Kidney (tissue), 14 donors: ENCODE results near the gene CMSS1. TPM values are rescaled to one million over a fixed set of nuclear protein-coding genes. Genes with fewer than 3 reads are reported as not detected.

ENCODE experiments used
- DNase-seq, 5 donors: peaks; one replicate each; pipeline ENCODE4 v3.0.0-alpha.2; 2013 to 2020
- FAIRE-seq: peaks from 2 replicates; lab custom pipeline; 2012; peaks lifted over from hg19 to GRCh38; lab: Jason Lieb, UNC
- H3K27ac ChIP-seq, 2 donors: one replicate each; pipeline ENCODE4 v1.7.0; 2013; ENCODE audit warnings: low read depth in 2 of 2, low read length in 2 of 2, inconsistent platforms in 1 of 2
- H3K27me3 ChIP-seq: one replicate; pipeline ENCODE4 v1.7.1; 2013; ENCODE audit warnings: low read length, inconsistent platforms; ENCODE audit not compliant: control insufficient read depth, insufficient read depth
- H3K36me3 ChIP-seq, 3 donors: one replicate each; pipeline versions ENCODE4 v1.7.0 to v1.7.1; 2013; ENCODE audit warnings: low read length in 3 of 3, control low read depth in 1 of 3, inconsistent platforms in 1 of 3; ENCODE audit not compliant: insufficient read depth in 3 of 3, control insufficient read depth in 2 of 3
- H3K4me1 ChIP-seq, 3 donors: one replicate each; pipeline versions ENCODE4 v1.7.0 to v1.7.1; 2013; ENCODE audit warnings: low read length in 3 of 3, inconsistent platforms in 1 of 3, low read depth in 1 of 3; ENCODE audit not compliant: control insufficient read depth in 2 of 3, insufficient read depth in 2 of 3
- H3K4me3 ChIP-seq, 3 donors: one replicate each; pipeline versions ENCODE4 v1.7.0 to v1.8.1; 2013; ENCODE audit warnings: low read length in 3 of 3, control low read depth in 1 of 3, inconsistent platforms in 1 of 3
- H3K9ac ChIP-seq, 3 donors: one replicate each; pipeline versions ENCODE4 v1.7.0 to v1.7.1; 2013; ENCODE audit warnings: low read length in 3 of 3, control low read depth in 1 of 3, inconsistent platforms in 1 of 3
- H3K9me3 ChIP-seq, 3 donors: one replicate each; pipeline versions ENCODE4 v1.7.0 to v1.7.1; 2013; ENCODE audit warnings: low read length in 3 of 3, control low read depth in 1 of 3, inconsistent platforms in 1 of 3; ENCODE audit not compliant: control insufficient read depth in 2 of 3, insufficient read depth in 1 of 3
- CTCF ChIP-seq: IDR thresholded peaks from 3 replicates; pipeline ENCODE4 v1.5.1; 2012; ENCODE audit warnings: mild to moderate bottlenecking, moderate library complexity, borderline replicate concordance; ENCODE audit not compliant: insufficient read depth; ENCODE audit errors: extremely low read depth
- intact Hi-C: fragments of 100-400 bp; cut with DNase I; formaldehyde crosslinking; loops from one replicate; pipeline ENCODE4 v1.11.1; 2022
- polyA plus RNA-seq: library from polyadenylated mRNA; stranded (reverse); fragments of 350-450 nt; fragmentation: Illumina TruSeq; extraction: RNeasy Lipid Tissue Mini Kit (QIAGEN cat#74804); gene quantifications from one replicate; pipeline ENCODE4 v1.2.3, GENCODE V29; 2014; ENCODE audit warnings: low read depth, low replicate concordance; ENCODE audit not compliant: insufficient read depth
- total RNA-seq: library from RNA; stranded (reverse); fragmentation: NEBNext Ultra II Directional; extraction: Animal tissue kit (Norgen Biotek cat#: 25700); gene quantifications from one replicate; pipeline ENCODE4 v1.2.1, GENCODE V29; 2021
- donor health status: control.
- donor health status: control.
- donor health status: control.
- donor health status: control.
- donor health status: control.
- donor health status: DM: yes; HTN: yes; CAD: no.
- donor health status: Normal renal cell carcinoma (clear cell type).

CMSS1 gene
- total and polyA plus RNA-seq, 2 donors from 2014 or later, result 26.4 to 27.0 TPM

- Histone ChIP-seq H3K27ac (no peak overlapping the region), H3K9ac (no peak overlapping the region), H3K27me3 (no peaks in the 10 kb centered on the region), H3K9me3 (peaks cover 0 to 3% (median 0%) of the 10 kb centered on the region in 3 donors), H3K4me3 (no peak overlapping the region), H3K4me1 (peaks cover 0 to 5% (median 0%) of the 10 kb centered on the region in 3 donors), H3K36me3 (no peaks in the 10 kb centered on the region)
- intact Hi-C loops, result no loop called here
- TF ChIP-seq CTCF, result no peak
- FAIRE-seq (no peak), DNase-seq (no peak)
Measured at GRCh38 chr3:100018806-100019205, 201.1 kb downstream of the CMSS1 start.

DNA sequence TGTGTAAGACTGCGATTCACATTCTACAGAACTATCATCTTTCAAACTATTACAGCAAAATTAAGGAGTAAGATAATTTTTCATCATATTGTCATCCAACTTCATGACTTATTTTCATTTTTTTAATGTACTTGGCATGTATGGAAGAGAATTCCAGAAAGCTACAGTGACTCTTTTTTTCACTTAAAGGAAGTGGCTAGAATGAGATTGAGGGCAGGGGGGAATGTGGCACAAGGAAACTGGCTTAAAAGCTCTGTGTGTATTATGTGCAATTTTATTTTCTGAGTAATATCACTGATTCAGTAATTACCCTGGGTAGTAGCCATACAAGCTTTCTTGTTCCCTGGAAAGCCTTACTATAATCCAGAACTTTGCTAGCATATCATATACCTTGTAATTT, 202.1 kb downstream of the CMSS1 start:
- DNase-seq, result no peak
- TF ChIP-seq CTCF, result no peak
- H3K9me3 ChIP-seq, result peaks cover 0 to 3% (median 0%) of the 10 kb centered on the region in 3 donors
- peaks cover 0 to 9% (median 3%) of the 10 kb centered on the region in 3 donors for H3K4me1 ChIP-seq
- intact Hi-C loops, result no loop called here
- H3K36me3 ChIP-seq, result no peaks in the 10 kb centered on the region
- H3K27me3 ChIP-seq, result no peaks in the 10 kb centered on the region
- no peak for FAIRE-seq
- no peak overlapping the region for H3K27ac ChIP-seq
- no peak overlapping the region for H3K4me3 ChIP-seq
- no peak overlapping the region for H3K9ac ChIP-seq

DNA sequence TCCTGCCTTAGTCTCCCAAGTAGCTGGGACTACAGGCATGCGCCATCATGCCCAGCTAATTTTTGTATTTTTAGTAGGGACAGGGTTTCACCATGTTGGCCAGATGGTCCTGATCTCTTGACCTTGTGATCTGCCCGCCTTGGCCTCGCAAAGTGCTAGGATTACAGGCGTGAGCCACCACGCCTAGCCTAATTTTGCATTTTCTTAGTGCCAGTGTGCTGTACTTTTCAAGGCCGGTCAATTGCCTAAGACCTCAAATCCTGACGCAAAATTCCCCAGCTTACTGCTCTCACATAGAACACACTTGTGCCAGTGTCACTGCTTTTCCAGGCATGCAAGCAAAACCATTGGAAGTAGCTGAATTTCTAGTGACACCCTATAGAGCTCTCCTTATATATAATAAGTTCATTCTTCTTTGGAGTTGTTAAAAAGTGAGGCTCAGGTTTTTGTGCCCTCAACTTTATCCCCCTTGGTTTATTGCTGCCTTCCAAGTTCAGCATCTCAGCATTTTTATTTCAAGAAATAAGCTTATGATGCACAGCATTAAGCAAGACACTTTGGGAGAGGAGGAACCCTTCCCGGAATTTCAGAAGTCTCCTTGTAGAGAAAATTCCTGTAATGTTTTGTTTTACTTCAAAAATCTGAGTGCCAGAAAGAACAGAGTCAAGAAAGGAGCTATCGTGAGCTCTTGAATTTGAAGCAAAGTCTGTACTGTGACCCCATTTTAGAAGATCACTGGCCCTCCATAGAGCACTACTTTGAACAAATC, 203.4 kb downstream of the CMSS1 start:
- no peaks in the 10 kb centered on the region for H3K27me3 ChIP-seq
- no peak for TF ChIP-seq CTCF
- no peaks in the 10 kb centered on the region for H3K36me3 ChIP-seq
- no peak overlapping the region for H3K27ac ChIP-seq
- H3K9ac ChIP-seq, result no peak overlapping the region
- intact Hi-C loops, result no loop called here
- H3K4me3 ChIP-seq, result no peak overlapping the region
- DNase-seq (no peak), FAIRE-seq (no peak)
- peaks cover 0 to 9% (median 3%) of the 10 kb centered on the region in 3 donors for H3K4me1 ChIP-seq
- no peaks in the 10 kb centered on the region for H3K9me3 ChIP-seq
